ENCODE data around the gene MAP2K3. TPM values are rescaled to one million over a fixed set of nuclear protein-coding genes. Genes with fewer than 3 reads are reported as not detected.

Gene MAP2K3
- total RNA-seq, 1 experiment from 2014 or later, result 39.7 TPM

GRCh38 chr17:21298983-21299519 lies 14.5 kb downstream of the MAP2K3 start (continued):
- TF ChIP-seq IRF2 (CRISPR knock-in tag; IDR thresholded peaks at IDR 0.05; ENCODE audit: borderline replicate concordance, low read depth), result no peak
- no peak for TF ChIP-seq FOXJ3 (CRISPR knock-in tag; IDR thresholded peaks at IDR 0.05; ENCODE audit: borderline replicate concordance)
- no peak for TF ChIP-seq ATF1 (CRISPR knock-in tag; IDR thresholded peaks at IDR 0.05)
- TF ChIP-seq SP1 (CRISPR knock-in tag; conservative IDR thresholded peaks at IDR 0.05), result no peak
- no peak for TF ChIP-seq JAZF1 (CRISPR knock-in tag; IDR thresholded peaks at IDR 0.05)
- TF ChIP-seq GTF2I (CRISPR knock-in tag; conservative IDR thresholded peaks at IDR 0.05), result no peak
- TF ChIP-seq, protein P1, sequence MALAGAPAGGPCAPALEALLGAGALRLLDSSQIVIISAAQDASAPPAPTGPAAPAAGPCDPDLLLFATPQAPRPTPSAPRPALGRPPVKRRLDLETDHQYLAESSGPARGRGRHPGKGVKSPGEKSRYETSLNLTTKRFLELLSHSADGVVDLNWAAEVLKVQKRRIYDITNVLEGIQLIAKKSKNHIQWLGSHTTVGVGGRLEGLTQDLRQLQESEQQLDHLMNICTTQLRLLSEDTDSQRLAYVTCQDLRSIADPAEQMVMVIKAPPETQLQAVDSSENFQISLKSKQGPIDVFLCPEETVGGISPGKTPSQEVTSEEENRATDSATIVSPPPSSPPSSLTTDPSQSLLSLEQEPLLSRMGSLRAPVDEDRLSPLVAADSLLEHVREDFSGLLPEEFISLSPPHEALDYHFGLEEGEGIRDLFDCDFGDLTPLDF (CRISPR knock-in tag; IDR thresholded peaks at IDR 0.05), result no peak
- TF ChIP-seq TEAD4 (CRISPR knock-in tag; IDR thresholded peaks at IDR 0.05), result no peak

DNA sequence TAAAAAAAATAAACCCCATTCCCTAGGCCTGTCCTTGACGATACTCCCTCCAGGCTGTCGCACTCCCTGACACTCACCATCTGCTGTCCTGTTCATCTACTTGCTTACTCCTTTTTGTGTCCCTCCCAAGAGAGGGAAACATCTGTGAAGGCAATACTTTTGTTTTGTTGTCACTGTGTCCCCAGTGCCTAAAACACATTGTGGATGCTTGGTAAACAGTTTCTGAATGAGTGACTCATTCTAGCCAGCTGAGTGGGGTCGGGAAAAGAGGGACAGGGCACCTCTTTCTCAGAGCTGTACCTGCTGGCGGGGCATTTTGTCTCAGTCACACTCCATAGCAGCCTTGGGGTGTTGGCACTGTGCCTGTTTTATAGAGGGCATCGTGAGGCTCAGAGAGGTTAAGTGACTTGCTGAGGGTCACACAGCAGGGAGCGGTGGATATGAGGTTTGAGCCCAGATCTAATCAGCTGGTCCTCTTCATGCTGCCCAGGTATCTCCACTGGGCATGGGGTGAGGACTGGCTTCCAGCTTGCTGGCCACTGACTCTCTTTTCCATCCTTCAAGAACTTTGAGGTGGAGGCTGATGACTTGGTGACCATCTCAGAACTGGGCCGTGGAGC lies 15.6 kb downstream of the MAP2K3 start:
- no peak for DNase-seq (ENCODE audit: low spot score)
- H3K9me3 Mint-ChIP-seq, result peaks cover 10% of the 10 kb centered on the region
- CTCF ChIA-PET, result interaction anchor here (1.0 kb wide), 1 partner anchor 20 kb away, joined by 3 read pairs; no protein-coding TSS in a partner anchor
- ATAC-seq, result no peak
- POLR2A ChIA-PET, result no interaction called here
- no peak overlapping the region for H3K4me3 Mint-ChIP-seq
- TF ChIP-seq, protein P2, sequence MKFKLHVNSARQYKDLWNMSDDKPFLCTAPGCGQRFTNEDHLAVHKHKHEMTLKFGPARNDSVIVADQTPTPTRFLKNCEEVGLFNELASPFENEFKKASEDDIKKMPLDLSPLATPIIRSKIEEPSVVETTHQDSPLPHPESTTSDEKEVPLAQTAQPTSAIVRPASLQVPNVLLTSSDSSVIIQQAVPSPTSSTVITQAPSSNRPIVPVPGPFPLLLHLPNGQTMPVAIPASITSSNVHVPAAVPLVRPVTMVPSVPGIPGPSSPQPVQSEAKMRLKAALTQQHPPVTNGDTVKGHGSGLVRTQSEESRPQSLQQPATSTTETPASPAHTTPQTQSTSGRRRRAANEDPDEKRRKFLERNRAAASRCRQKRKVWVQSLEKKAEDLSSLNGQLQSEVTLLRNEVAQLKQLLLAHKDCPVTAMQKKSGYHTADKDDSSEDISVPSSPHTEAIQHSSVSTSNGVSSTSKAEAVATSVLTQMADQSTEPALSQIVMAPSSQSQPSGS (CRISPR knock-in tag; IDR thresholded peaks at IDR 0.05; ENCODE audit: borderline replicate concordance, low read depth), result no peak
- TF ChIP-seq RELA (CRISPR knock-in tag; IDR thresholded peaks at IDR 0.05; ENCODE audit: borderline replicate concordance) (no peak), USF2 (CRISPR knock-in tag; IDR thresholded peaks at IDR 0.05) (no peak), CTCF (IDR thresholded peaks at IDR 0.05) (no peak), NFYB (CRISPR knock-in tag; conservative IDR thresholded peaks at IDR 0.05; ENCODE audit: low read depth) (no peak), JAZF1 (CRISPR knock-in tag; IDR thresholded peaks at IDR 0.05) (no peak), E2F5 (CRISPR knock-in tag; IDR thresholded peaks at IDR 0.05) (no peak), ZNF232 (CRISPR knock-in tag; IDR thresholded peaks at IDR 0.05) (no peak), ERG (CRISPR knock-in tag; IDR thresholded peaks at IDR 0.05) (no peak), ZNF425 (CRISPR knock-in tag; conservative IDR thresholded peaks at IDR 0.05) (no peak)
- TF ChIP-seq, protein P3, sequence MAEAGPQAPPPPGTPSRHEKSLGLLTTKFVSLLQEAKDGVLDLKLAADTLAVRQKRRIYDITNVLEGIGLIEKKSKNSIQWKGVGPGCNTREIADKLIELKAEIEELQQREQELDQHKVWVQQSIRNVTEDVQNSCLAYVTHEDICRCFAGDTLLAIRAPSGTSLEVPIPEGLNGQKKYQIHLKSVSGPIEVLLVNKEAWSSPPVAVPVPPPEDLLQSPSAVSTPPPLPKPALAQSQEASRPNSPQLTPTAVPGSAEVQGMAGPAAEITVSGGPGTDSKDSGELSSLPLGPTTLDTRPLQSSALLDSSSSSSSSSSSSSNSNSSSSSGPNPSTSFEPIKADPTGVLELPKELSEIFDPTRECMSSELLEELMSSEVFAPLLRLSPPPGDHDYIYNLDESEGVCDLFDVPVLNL (CRISPR knock-in tag; IDR thresholded peaks at IDR 0.05; ENCODE audit: borderline replicate concordance, low read depth), result no peak
- TF ChIP-seq, protein P4, sequence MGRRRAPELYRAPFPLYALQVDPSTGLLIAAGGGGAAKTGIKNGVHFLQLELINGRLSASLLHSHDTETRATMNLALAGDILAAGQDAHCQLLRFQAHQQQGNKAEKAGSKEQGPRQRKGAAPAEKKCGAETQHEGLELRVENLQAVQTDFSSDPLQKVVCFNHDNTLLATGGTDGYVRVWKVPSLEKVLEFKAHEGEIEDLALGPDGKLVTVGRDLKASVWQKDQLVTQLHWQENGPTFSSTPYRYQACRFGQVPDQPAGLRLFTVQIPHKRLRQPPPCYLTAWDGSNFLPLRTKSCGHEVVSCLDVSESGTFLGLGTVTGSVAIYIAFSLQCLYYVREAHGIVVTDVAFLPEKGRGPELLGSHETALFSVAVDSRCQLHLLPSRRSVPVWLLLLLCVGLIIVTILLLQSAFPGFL (CRISPR knock-in tag; IDR thresholded peaks at IDR 0.05; ENCODE audit: borderline replicate concordance), result no peak
- no peaks in the 10 kb centered on the region for H3K4me1 Mint-ChIP-seq
- no peak overlapping the region for H3K27ac Mint-ChIP-seq
- peaks cover 3% of the 10 kb centered on the region; the same call in 1 of the 2 replicates for H3K27me3 Mint-ChIP-seq (ENCODE audit: low read depth)
- H3K36me3 Mint-ChIP-seq, result peaks cover 58% of the 10 kb centered on the region

All from WTC11 (cell line).